ENCODE results near the gene TYRP1. TPM values are rescaled to one million over a fixed set of nuclear protein-coding genes. Genes with fewer than 3 reads are reported as not detected.

Gene TYRP1
- total RNA-seq, 1 donor from 2014 or later, result 0.23 TPM

- DNase-seq (ENCODE audit: low spot score), result no peak
- Mint-ChIP-seq H3K27ac (ENCODE audit: unreplicated experiment) (no peak overlapping the region), H3K27me3 (ENCODE audit: unreplicated experiment) (peaks cover 1% of the 10 kb centered on the region), H3K4me1 (ENCODE audit: unreplicated experiment) (no peaks in the 10 kb centered on the region), H3K9me3 (ENCODE audit: unreplicated experiment) (no peaks in the 10 kb centered on the region), H3K36me3 (ENCODE audit: low read depth, unreplicated experiment) (no peaks in the 10 kb centered on the region), H3K4me3 (ENCODE audit: unreplicated experiment) (no peak overlapping the region)
- no peak for TF ChIP-seq CTCF (IDR thresholded peaks at IDR 0.05; ENCODE audit: unreplicated experiment)
These were observed 828 bp downstream of the TYRP1 start for GRCh38 chr9:12694013-12694412.

GRCh38 chr9:12695474-12695873 is 2.3 kb downstream of the TYRP1 start:
- Mint-ChIP-seq H3K27me3 (ENCODE audit: unreplicated experiment) (peaks cover 1% of the 10 kb centered on the region), H3K27ac (ENCODE audit: unreplicated experiment) (no peak overlapping the region), H3K36me3 (ENCODE audit: low read depth, unreplicated experiment) (no peaks in the 10 kb centered on the region), H3K9me3 (ENCODE audit: unreplicated experiment) (no peaks in the 10 kb centered on the region), H3K4me1 (ENCODE audit: unreplicated experiment) (no peaks in the 10 kb centered on the region), H3K4me3 (ENCODE audit: unreplicated experiment) (no peak overlapping the region)
- TF ChIP-seq CTCF (IDR thresholded peaks at IDR 0.05; ENCODE audit: unreplicated experiment), result no peak
- DNase-seq (ENCODE audit: low spot score), result no peak

- TF ChIP-seq CTCF (IDR thresholded peaks at IDR 0.05; ENCODE audit: unreplicated experiment), result no peak
- Mint-ChIP-seq H3K27me3 (ENCODE audit: unreplicated experiment) (peaks cover 1% of the 10 kb centered on the region), H3K27ac (ENCODE audit: unreplicated experiment) (no peak overlapping the region), H3K4me1 (ENCODE audit: unreplicated experiment) (no peaks in the 10 kb centered on the region), H3K4me3 (ENCODE audit: unreplicated experiment) (no peak overlapping the region), H3K9me3 (ENCODE audit: unreplicated experiment) (no peaks in the 10 kb centered on the region), H3K36me3 (ENCODE audit: low read depth, unreplicated experiment) (no peaks in the 10 kb centered on the region)
- no peak for DNase-seq (ENCODE audit: low spot score)
These were observed 3.9 kb downstream of the TYRP1 start for GRCh38 chr9:12696931-12697622.

- H3K36me3 Mint-ChIP-seq (ENCODE audit: low read depth, unreplicated experiment), result no peaks in the 10 kb centered on the region
- H3K27me3 Mint-ChIP-seq (ENCODE audit: unreplicated experiment), result no peaks in the 10 kb centered on the region
- H3K9me3 Mint-ChIP-seq (ENCODE audit: unreplicated experiment), result no peaks in the 10 kb centered on the region
- H3K27ac Mint-ChIP-seq (ENCODE audit: unreplicated experiment), result no peak overlapping the region
- no peak overlapping the region for H3K4me3 Mint-ChIP-seq (ENCODE audit: unreplicated experiment)
- H3K4me1 Mint-ChIP-seq (ENCODE audit: unreplicated experiment), result no peaks in the 10 kb centered on the region
- no peak for TF ChIP-seq CTCF (IDR thresholded peaks at IDR 0.05; ENCODE audit: unreplicated experiment)
- DNase-seq (ENCODE audit: low spot score), result no peak
These were observed 4.5 kb downstream of the TYRP1 start for GRCh38 chr9:12697719-12698118.

GRCh38 chr9:12698266-12698665 is 5.1 kb downstream of the TYRP1 start:
- Mint-ChIP-seq H3K9me3 (ENCODE audit: unreplicated experiment) (no peaks in the 10 kb centered on the region), H3K36me3 (ENCODE audit: low read depth, unreplicated experiment) (no peaks in the 10 kb centered on the region), H3K27ac (ENCODE audit: unreplicated experiment) (no peak overlapping the region), H3K27me3 (ENCODE audit: unreplicated experiment) (no peaks in the 10 kb centered on the region), H3K4me1 (ENCODE audit: unreplicated experiment) (no peaks in the 10 kb centered on the region), H3K4me3 (ENCODE audit: unreplicated experiment) (no peak overlapping the region)
- DNase-seq (ENCODE audit: low spot score), result no peak
- no peak for TF ChIP-seq CTCF (IDR thresholded peaks at IDR 0.05; ENCODE audit: unreplicated experiment)
